HepG2 (cell line): ENCODE data around the gene EIF4E. TPM values are rescaled to one million over a fixed set of nuclear protein-coding genes. Genes with fewer than 3 reads are reported as not detected.

Source experiments
- ATAC-seq: fragments of 200-7000 bp; cut with Tn5 transposase; 3 replicates; pipeline ENCODE4 v1.9.1; 2020; ENCODE audit warnings: mild to moderate bottlenecking, moderate library complexity
- BruUV-seq: library from RNA; stranded (reverse); fragments of 400-500 nt; replicated peaks from 2 replicates; lab custom pipeline; 2021; lab: Mats Ljungman, UMichigan
- CTCF ChIA-PET: fragments of 300-600 bp; formaldehyde crosslinking; extraction: SDS; loops from one replicate; lab custom pipeline; 2021; ENCODE audit warnings: low total read pairs, inconsistent platforms, low intra/inter-chr PET ratio; lab: Yijun Ruan, JAX
- POLR2A ChIA-PET: fragments of 350-600 bp; sonication (Branson Sonifier 250); formaldehyde crosslinking; loops from one replicate; lab custom pipeline; 2020; ENCODE audit warnings: antibody characterized with exemption, inconsistent platforms; lab: Yijun Ruan, JAX
- DNase-seq: peaks from one replicate; pipeline ENCODE4 v3.0.0-alpha.2; 2015; ENCODE audit warnings: low spot score
- FAIRE-seq: peaks from 3 replicates; lab custom pipeline; 2011; peaks lifted over from hg19 to GRCh38; lab: Jason Lieb, UNC
- H2AFZ ChIP-seq: one replicate; pipeline ENCODE4 v1.6.1; 2011; ENCODE audit warnings: low read length, inconsistent platforms
- H3K27ac ChIP-seq: fragments of 300-600 bp; 3 replicates; pipeline ENCODE4 v1.8.0; 2011; ENCODE audit warnings: mixed run types, mild to moderate bottlenecking, mixed read lengths, low read length, inconsistent platforms; ENCODE audit not compliant: insufficient read depth; ENCODE audit errors: extremely low read length
- H3K27me3 ChIP-seq, 2 experiments: fragments of 200-600 bp in 1 of 2; 2 replicates in 1 of 2; 3 replicates in 1 of 2; pipeline versions ENCODE4 v1.6.0 to v1.8.0; 2011; ENCODE audit warnings: low read length in 2 of 2, mild to moderate bottlenecking in 2 of 2, moderate library complexity in 2 of 2, inconsistent platforms in 1 of 2; ENCODE audit not compliant: insufficient read depth in 2 of 2, control insufficient read depth in 1 of 2
- H3K36me3 ChIP-seq, 2 experiments: fragments of 200-600 bp in 1 of 2; replicated peaks in 1 of 2; 2 replicates in 1 of 2; 3 replicates in 1 of 2; pipeline versions ENCODE4 v1.5.1 to v1.8.0; 2011; ENCODE audit warnings: low read length in 2 of 2, inconsistent platforms in 1 of 2; ENCODE audit not compliant: insufficient read depth in 2 of 2, control insufficient read depth in 1 of 2
- H3K4me1 ChIP-seq: 2 replicates; pipeline ENCODE4 v1.5.1; 2012; ENCODE audit warnings: low read length, inconsistent platforms; ENCODE audit not compliant: insufficient read depth
- H3K4me2 ChIP-seq: 2 replicates; pipeline ENCODE4 v1.6.0; 2011; ENCODE audit warnings: low read depth, low read length, inconsistent platforms
- H3K4me3 ChIP-seq, 3 experiments: fragments of 200-600 bp in 1 of 3; sonication (generic), shearing (Covaris generic) in 1 of 3; replicated peaks in 1 of 3; 2 replicates each; pipeline ENCODE4 v1.5.1; 2011 to 2016; ENCODE audit warnings: low read length in 3 of 3, inconsistent platforms in 2 of 3, low read depth in 2 of 3, mild to moderate bottlenecking in 2 of 3, control low read depth in 1 of 3, mixed read lengths in 1 of 3; ENCODE audit not compliant: insufficient read depth in 1 of 3
- H3K79me2 ChIP-seq: one replicate; pipeline ENCODE4 v1.6.1; 2011; ENCODE audit warnings: low read length, inconsistent platforms; ENCODE audit not compliant: insufficient read depth
- H3K9ac ChIP-seq: 2 replicates; pipeline ENCODE4 v1.6.0; 2011; ENCODE audit warnings: mild to moderate bottlenecking, low read depth, low read length, inconsistent platforms; ENCODE audit not compliant: insufficient read depth
- H3K9me3 ChIP-seq: 2 replicates; pipeline ENCODE4 v1.5.1; 2012; ENCODE audit warnings: mild to moderate bottlenecking, low read length
- H4K20me1 ChIP-seq: 2 replicates; pipeline ENCODE4 v1.6.0; 2011; ENCODE audit warnings: inconsistent platforms, mild to moderate bottlenecking, low read length, moderate library complexity; ENCODE audit not compliant: insufficient read depth
- ASH2L ChIP-seq: fragments of 300-600, 200-600 bp; sonication (generic); IDR thresholded peaks from 2 replicates; pipeline ENCODE4 v1.7.0; 2017; ENCODE audit warnings: low read depth, mild to moderate bottlenecking, moderate library complexity, mixed read lengths, low read length; ENCODE audit not compliant: insufficient read length
- CEBPB ChIP-seq: IDR thresholded peaks from 2 replicates; pipeline ENCODE4 v1.6.1; 2011; ENCODE audit warnings: low read depth, low read length, improper control_type of control experiment, borderline replicate concordance
- EHMT2 ChIP-seq: fragments of 200-600 bp; sonication (generic); IDR thresholded peaks from 2 replicates; pipeline ENCODE4 v1.7.0; 2017; ENCODE audit warnings: antibody characterized with exemption, low read depth, low read length, borderline replicate concordance
- FOXO1 ChIP-seq: sonication (generic); formaldehyde crosslinking; IDR thresholded peaks from 2 replicates; pipeline ENCODE4 v1.4.0; 2020; ENCODE audit warnings: missing genetic modification reagents
- KLF6 ChIP-seq: IDR thresholded peaks from 2 replicates; pipeline ENCODE4 v1.8.0; 2016; ENCODE audit warnings: missing biosample characterization, missing genetic modification reagents
- MIXL1 ChIP-seq: IDR thresholded peaks from 2 replicates; pipeline ENCODE4 v1.6.1; 2016
- PHF20 ChIP-seq: sonication (generic); formaldehyde crosslinking; IDR thresholded peaks from 2 replicates; pipeline ENCODE4 v1.5.0; 2020; ENCODE audit warnings: mild to moderate bottlenecking, missing genetic modification reagents
- PLRG1 ChIP-seq: fragments of 450-650 bp; conservative IDR thresholded peaks from 2 replicates; pipeline ENCODE4 v1.6.1; 2016
- ZNF20 ChIP-seq: sonication (generic); formaldehyde crosslinking; IDR thresholded peaks from 2 replicates; pipeline ENCODE4 v1.4.0; 2020; ENCODE audit warnings: mild to moderate bottlenecking, moderate library complexity, missing genetic modification reagents
- ZNF747 ChIP-seq: sonication (generic); formaldehyde crosslinking; IDR thresholded peaks from 2 replicates; pipeline ENCODE4 v1.8.1; 2023; ENCODE audit warnings: missing genetic modification reagents, mild to moderate bottlenecking, borderline replicate concordance
- WGBS: methylation state at CpG from one replicate; pipeline ENCODE4 v1.1.6; 2017; ENCODE audit warnings: low lambda C conversion rate; 5-methylcytosine and 5-hydroxymethylcytosine counted together
- in situ Hi-C: cut with HindIII; loops from 2 replicates; pipeline ENCODE4 v1.10.0; 2017; ENCODE audit warnings: low pct_unique_long_range_greater_than_20kb; ENCODE audit not compliant: extremely low pct_ligation_motif_present
- intact Hi-C: fragments of 100-400 bp; cut with micrococcal nuclease; formaldehyde crosslinking; loops from one replicate; pipeline ENCODE4 v1.10.0; 2022; ENCODE audit not compliant: unreplicated experiment
- polyA plus RNA-seq, 8 experiments: library from polyadenylated mRNA; depleted of rRNA in 3 of 8; stranded (reverse) in 7 of 8; unstranded in 1 of 8; fragments of >200 nt; fragmentation: Illumina TruSeq in 4 of 8; extraction: Trizol in 4 of 8; gene quantifications; 2 replicates each; pipeline versions ENCODE4 v1.2.1 to v1.2.3, GENCODE V29; 2011 to 2016; ENCODE audit warnings: low read depth in 4 of 8, missing spikeins in 1 of 8, mixed read lengths in 1 of 8; ENCODE audit not compliant: insufficient read depth in 1 of 8
- total RNA-seq, 5 experiments: library from RNA; depleted of rRNA; stranded (reverse); fragments of >200 nt; fragmentation: Illumina TruSeq; extraction: Trizol; gene quantifications; 2 replicates each; pipeline ENCODE4 v1.2.3, GENCODE V29; 2016; ENCODE audit warnings: low read depth in 1 of 5
- TF ChIP-seq, protein P1 (sequence below): sonication (generic); formaldehyde crosslinking; IDR thresholded peaks from 2 replicates; pipeline ENCODE4 v1.8.1; 2023; ENCODE audit warnings: mild to moderate bottlenecking, moderate library complexity, missing genetic modification reagents
- TF ChIP-seq, protein P2 (sequence below): IDR thresholded peaks from 2 replicates; pipeline ENCODE4 v1.6.1; 2016; ENCODE audit warnings: mild to moderate bottlenecking
- TF ChIP-seq, protein P3 (sequence below): sonication (generic); formaldehyde crosslinking; IDR thresholded peaks from 2 replicates; pipeline ENCODE4 v1.9.0; 2021; ENCODE audit warnings: missing genetic modification reagents, borderline replicate concordance
- TF ChIP-seq, protein P4 (sequence below): sonication (generic); formaldehyde crosslinking; IDR thresholded peaks from 2 replicates; pipeline ENCODE4 v1.5.0; 2020; ENCODE audit warnings: mild to moderate bottlenecking, low read depth, missing genetic modification reagents, borderline replicate concordance

EIF4E gene
- total and polyA plus RNA-seq, 2 of the 13 experiments (the other 11 are each of a cell fraction or from before 2014, with no cell fraction given), result 50.8 to 194 TPM

DNA sequence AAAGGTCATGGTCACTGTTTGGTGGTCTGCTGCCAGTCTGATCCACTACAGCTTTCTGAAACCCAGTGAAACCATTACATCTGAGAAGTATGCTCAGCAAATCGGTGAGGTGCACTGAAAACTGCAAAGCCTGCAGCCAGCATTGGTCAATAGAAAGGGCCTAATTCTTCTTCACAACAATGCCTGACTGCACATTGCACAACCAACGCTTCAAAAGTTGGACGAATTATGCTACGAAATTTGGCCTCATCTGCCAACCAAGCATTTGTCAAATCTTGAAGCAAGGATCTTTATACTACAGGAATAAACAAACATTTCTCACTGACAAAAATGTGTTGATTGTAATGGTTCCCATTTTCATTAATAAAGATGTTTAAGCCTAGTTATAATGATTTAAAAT is 90.4 kb downstream of the EIF4E start:
- Histone ChIP-seq H3K27me3 (no peaks in the 10 kb centered on the region), H4K20me1 (no peaks in the 10 kb centered on the region), H3K36me3 (no peaks in the 10 kb centered on the region), H3K4me2 (no peak overlapping the region), H3K4me1 (no peaks in the 10 kb centered on the region), H3K9me3 (no peaks in the 10 kb centered on the region), H3K9ac (no peak overlapping the region), H3K4me3 (no peak overlapping the region), H3K27ac (no peak overlapping the region), H3K79me2 (no peaks in the 10 kb centered on the region), H2AFZ (no peak overlapping the region)
- in situ Hi-C loops, result loop anchor here (25.0 kb wide), 1 partner anchor 376 kb away; no protein-coding TSS in a partner anchor
- no TSS peak for BruUV-seq
- intact Hi-C loops, result loop anchor here (10.0 kb wide), 1 partner anchor 94 kb away; no protein-coding TSS in a partner anchor
- 34% methylated on average over 4 of the region's 4 CpGs for WGBS
- TF ChIP-seq CEBPB, result 0 out of 2 replicates have a peak, but pooled peaks have one; percentile 10
- TF ChIP-seq, protein P1, sequence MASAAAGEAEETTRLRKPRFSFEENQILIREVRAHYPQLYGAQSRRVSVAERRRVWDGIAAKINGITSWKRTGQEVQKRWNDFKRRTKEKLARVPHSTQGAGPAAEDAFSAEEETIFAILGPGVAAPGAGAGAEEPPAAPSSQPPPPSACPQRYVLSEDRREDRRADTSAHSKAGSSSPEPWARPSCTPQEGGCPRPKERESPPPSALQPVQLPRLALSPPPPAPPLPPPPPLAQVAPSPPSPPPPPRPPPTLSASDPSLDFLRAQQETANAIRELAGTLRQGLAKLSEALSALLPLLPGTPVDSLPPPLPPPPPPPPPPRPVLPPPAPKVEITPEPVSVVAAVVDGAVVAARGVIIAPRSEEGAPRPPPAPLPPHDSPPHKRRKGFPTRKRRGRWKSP, result no peak
- no peak for FAIRE-seq
- ChIA-PET CTCF (no interaction called here), POLR2A (no interaction called here)
- DNase-seq, result no peak
- ATAC-seq, result no peak

DNA sequence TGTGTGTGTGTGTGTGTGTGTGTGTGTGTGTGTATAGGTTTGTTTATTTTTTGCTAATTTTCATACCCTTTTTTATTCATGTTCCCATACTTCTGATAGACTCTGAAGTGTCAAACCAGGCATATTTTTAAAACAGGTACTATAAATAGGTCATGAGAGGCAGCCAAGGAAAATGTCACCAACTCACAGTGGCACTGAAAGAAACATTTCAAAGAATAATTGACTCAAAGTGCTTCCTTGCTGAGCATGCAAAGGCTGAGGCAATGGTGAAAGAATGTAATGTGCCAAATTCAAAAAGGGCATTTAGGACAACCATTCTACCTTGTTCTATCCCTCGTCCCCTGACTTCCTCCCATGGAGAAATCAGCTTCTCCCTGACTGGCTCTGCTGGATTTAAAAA is 95.5 kb downstream of the EIF4E start:
- ATAC-seq (no peak), DNase-seq (no peak), FAIRE-seq (no peak)
- H3K9ac ChIP-seq, result no peak overlapping the region
- no peaks in the 10 kb centered on the region for H4K20me1 ChIP-seq
- no peaks in the 10 kb centered on the region for H3K79me2 ChIP-seq
- H3K36me3 ChIP-seq, result no peaks in the 10 kb centered on the region
- WGBS, result 0% methylated on average over 1 of the region's 1 CpG
- no peaks in the 10 kb centered on the region for H3K9me3 ChIP-seq
- intact Hi-C loops, result loop anchor here (10.0 kb wide), 1 partner anchor 89 kb away; no protein-coding TSS in a partner anchor
- H3K4me3 ChIP-seq, result no peak overlapping the region
- no peak overlapping the region for H3K27ac ChIP-seq
- H3K4me2 ChIP-seq, result no peak overlapping the region
- in situ Hi-C loops, result loop anchor here (25.0 kb wide), 1 partner anchor 371 kb away; no protein-coding TSS in a partner anchor
- POLR2A ChIA-PET, result no interaction called here
- CTCF ChIA-PET, result no interaction called here
- BruUV-seq, result no TSS peak
- no peaks in the 10 kb centered on the region for H3K4me1 ChIP-seq
- no peak overlapping the region for H2AFZ ChIP-seq
- H3K27me3 ChIP-seq, result no peaks in the 10 kb centered on the region
- TF ChIP-seq KLF6 (no peak), FOXO1 (CRISPR knock-in tag) (no peak), ASH2L (no peak), ZNF20 (CRISPR knock-in tag) (no peak), ZNF747 (CRISPR knock-in tag) (no peak), PHF20 (CRISPR knock-in tag) (no peak), EHMT2 (no peak), PLRG1 (no peak), MIXL1 (no peak)
- TF ChIP-seq, protein P2, sequence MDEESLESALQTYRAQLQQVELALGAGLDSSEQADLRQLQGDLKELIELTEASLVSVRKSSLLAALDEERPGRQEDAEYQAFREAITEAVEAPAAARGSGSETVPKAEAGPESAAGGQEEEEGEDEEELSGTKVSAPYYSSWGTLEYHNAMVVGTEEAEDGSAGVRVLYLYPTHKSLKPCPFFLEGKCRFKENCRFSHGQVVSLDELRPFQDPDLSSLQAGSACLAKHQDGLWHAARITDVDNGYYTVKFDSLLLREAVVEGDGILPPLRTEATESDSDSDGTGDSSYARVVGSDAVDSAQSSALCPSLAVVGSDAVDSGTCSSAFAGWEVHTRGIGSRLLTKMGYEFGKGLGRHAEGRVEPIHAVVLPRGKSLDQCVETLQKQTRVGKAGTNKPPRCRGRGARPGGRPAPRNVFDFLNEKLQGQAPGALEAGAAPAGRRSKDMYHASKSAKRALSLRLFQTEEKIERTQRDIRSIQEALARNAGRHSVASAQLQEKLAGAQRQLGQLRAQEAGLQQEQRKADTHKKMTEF, result no peak
- TF ChIP-seq, protein P3, sequence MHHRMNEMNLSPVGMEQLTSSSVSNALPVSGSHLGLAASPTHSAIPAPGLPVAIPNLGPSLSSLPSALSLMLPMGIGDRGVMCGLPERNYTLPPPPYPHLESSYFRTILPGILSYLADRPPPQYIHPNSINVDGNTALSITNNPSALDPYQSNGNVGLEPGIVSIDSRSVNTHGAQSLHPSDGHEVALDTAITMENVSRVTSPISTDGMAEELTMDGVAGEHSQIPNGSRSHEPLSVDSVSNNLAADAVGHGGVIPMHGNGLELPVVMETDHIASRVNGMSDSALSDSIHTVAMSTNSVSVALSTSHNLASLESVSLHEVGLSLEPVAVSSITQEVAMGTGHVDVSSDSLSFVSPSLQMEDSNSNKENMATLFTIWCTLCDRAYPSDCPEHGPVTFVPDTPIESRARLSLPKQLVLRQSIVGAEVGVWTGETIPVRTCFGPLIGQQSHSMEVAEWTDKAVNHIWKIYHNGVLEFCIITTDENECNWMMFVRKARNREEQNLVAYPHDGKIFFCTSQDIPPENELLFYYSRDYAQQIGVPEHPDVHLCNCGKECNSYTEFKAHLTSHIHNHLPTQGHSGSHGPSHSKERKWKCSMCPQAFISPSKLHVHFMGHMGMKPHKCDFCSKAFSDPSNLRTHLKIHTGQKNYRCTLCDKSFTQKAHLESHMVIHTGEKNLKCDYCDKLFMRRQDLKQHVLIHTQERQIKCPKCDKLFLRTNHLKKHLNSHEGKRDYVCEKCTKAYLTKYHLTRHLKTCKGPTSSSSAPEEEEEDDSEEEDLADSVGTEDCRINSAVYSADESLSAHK, result no peak
- TF ChIP-seq, protein P4, sequence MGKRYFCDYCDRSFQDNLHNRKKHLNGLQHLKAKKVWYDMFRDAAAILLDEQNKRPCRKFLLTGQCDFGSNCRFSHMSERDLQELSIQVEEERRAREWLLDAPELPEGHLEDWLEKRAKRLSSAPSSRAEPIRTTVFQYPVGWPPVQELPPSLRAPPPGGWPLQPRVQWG, result no peak
